Activated CD8-positive, alpha-beta memory T cell treated with anti-CD3 and anti-CD28 coated beads, Interleukin-2, amount 10 ng/mL, durations not matched to agents 7 days and 5 days (primary cell): ENCODE results near the gene NBL1. TPM values are rescaled to one million over a fixed set of nuclear protein-coding genes. Genes with fewer than 3 reads are reported as not detected.

ENCODE experiments used
- ATAC-seq: fragments of 150-1000 bp; cut with Tn5 transposase; one replicate; pipeline ENCODE4 v1.10.0; 2021; ENCODE audit warnings: moderate library complexity
- CTCF ChIA-PET: fragments of 350-600 bp; sonication (Branson Sonifier 250); formaldehyde crosslinking; loops from one replicate; lab custom pipeline; 2021; ENCODE audit warnings: antibody characterized with exemption; lab: Charles Lee
- DNase-seq: peaks from one replicate; pipeline ENCODE4 v3.0.0-alpha.2; 2020
- H3K27ac Mint-ChIP-seq: one replicate; pipeline ENCODE4 v1.8.0; 2021; ENCODE audit warnings: mild to moderate bottlenecking, mixed read lengths
- H3K27me3 Mint-ChIP-seq: one replicate; pipeline ENCODE4 v1.8.0; 2021; ENCODE audit warnings: mixed read lengths
- H3K36me3 Mint-ChIP-seq: one replicate; pipeline ENCODE4 v1.8.0; 2021; ENCODE audit warnings: mild to moderate bottlenecking, mixed read lengths
- H3K4me1 Mint-ChIP-seq: one replicate; pipeline ENCODE4 v1.8.0; 2021; ENCODE audit warnings: mixed read lengths
- H3K4me3 Mint-ChIP-seq: one replicate; pipeline ENCODE4 v1.8.0; 2021; ENCODE audit warnings: mild to moderate bottlenecking, moderate library complexity, mixed read lengths
- H3K9me3 Mint-ChIP-seq: one replicate; pipeline ENCODE4 v1.8.0; 2022; ENCODE audit warnings: low read depth, mixed read lengths
- total RNA-seq, 2 experiments: library from RNA; stranded (reverse); gene quantifications; one replicate each; pipeline ENCODE4 v1.2.3, GENCODE V29; 2021

Gene NBL1
- total RNA-seq, 2 experiments from 2014 or later, result 39.4 to 49.8 TPM

DNA sequence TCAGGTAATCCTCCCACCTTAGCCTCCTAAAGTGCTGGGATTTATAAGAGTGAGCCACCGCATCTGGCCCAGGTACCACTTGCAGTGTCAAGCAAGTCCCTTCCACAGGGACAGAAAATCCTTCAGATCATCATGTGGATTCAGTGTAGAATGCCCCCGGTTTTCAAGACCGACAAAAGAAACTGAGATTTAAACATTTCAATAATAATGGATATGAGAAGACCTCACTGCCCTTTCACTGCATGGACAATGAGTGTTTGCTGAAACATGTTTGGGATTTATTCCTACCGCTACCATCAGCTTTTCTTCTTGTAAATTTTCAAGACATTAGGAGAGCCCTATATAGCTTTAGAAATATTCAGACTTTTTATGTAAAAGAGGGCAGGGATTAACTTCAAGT is 62.0 kb downstream of the NBL1 start:
- DNase-seq, result no peak
- Mint-ChIP-seq H3K36me3 (peaks cover 4% of the 10 kb centered on the region), H3K4me3 (no peak overlapping the region), H3K4me1 (peaks cover 19% of the 10 kb centered on the region), H3K27ac (no peak overlapping the region), H3K27me3 (no peaks in the 10 kb centered on the region), H3K9me3 (no peaks in the 10 kb centered on the region)
- CTCF ChIA-PET, result interaction anchor here (1.3 to 7.2 kb wide), 5 partner anchors 9 to 52 kb away, joined by 3 to 102 read pairs (median 4); no protein-coding TSS in a partner anchor
- no peak for ATAC-seq

Other genes with a start within 250 kb of the NBL1 start
- gene CAPZB, start 158.8 kb upstream of the NBL1 start, total RNA-seq, result 100 to 1,000 TPM; 411 to 427 TPM
- not detected for gene HTR6, start 20.6 kb downstream of the NBL1 start, total RNA-seq
- 10 to 100 TPM; 18.4 to 18.6 TPM for gene TMCO4, start 155.6 kb downstream of the NBL1 start, total RNA-seq
- gene RNF186, start 171.0 kb downstream of the NBL1 start, total RNA-seq, result not detected
- 1 to 10 TPM; 7.3 to 8.1 TPM for gene OTUD3, start 238.1 kb downstream of the NBL1 start, total RNA-seq